ENCODE data around the gene LRP1-AS.

The LRP1-AS gene

GRCh38 chr12:57160040-57160439 lies 12.6 kb upstream of the LRP1-AS start:
- DNase-seq (ENCODE audit: low read depth), result no peak

GRCh38 chr12:57159311-57159710 lies 11.9 kb upstream of the LRP1-AS start:
- no peak for DNase-seq (ENCODE audit: low read depth)

- no peak for DNase-seq (ENCODE audit: low read depth)
Measured at GRCh38 chr12:57158665-57159064, 11.2 kb upstream of the LRP1-AS start.

- no peak for DNase-seq (ENCODE audit: low read depth)
Measured at GRCh38 chr12:57158186-57158585, 10.8 kb upstream of the LRP1-AS start.

GRCh38 chr12:57157588-57158173 lies 10.3 kb upstream of the LRP1-AS start:
- DNase-seq (ENCODE audit: low read depth), result no peak

GRCh38 chr12:57156701-57157403 lies 9.4 kb upstream of the LRP1-AS start:
- DNase-seq (ENCODE audit: low read depth), result no peak

- DNase-seq (ENCODE audit: low read depth), result no peak
Measured at GRCh38 chr12:57154804-57155434, 7.5 kb upstream of the LRP1-AS start.

- DNase-seq (ENCODE audit: low read depth), result no peak
Measured at GRCh38 chr12:57154076-57154475, 6.7 kb upstream of the LRP1-AS start.

GRCh38 chr12:57153415-57153997 lies 6.1 kb upstream of the LRP1-AS start:
- no peak for DNase-seq (ENCODE audit: low read depth)

- no peak for DNase-seq (ENCODE audit: low read depth)
Measured at GRCh38 chr12:57152639-57153038, 5.2 kb upstream of the LRP1-AS start.

- DNase-seq (ENCODE audit: low read depth), result no peak
Measured at GRCh38 chr12:57151741-57152630, 4.6 kb upstream of the LRP1-AS start.

- DNase-seq (ENCODE audit: low read depth), result no peak
Measured at GRCh38 chr12:57150400-57151000, 3.1 kb upstream of the LRP1-AS start.

GRCh38 chr12:57149245-57149900 lies 2.0 kb upstream of the LRP1-AS start:
- no peak for DNase-seq (ENCODE audit: low read depth)

GRCh38 chr12:57148469-57149244 lies 1.2 kb upstream of the LRP1-AS start:
- no peak for DNase-seq (ENCODE audit: low read depth)

- no peak for DNase-seq (ENCODE audit: low read depth)
Measured at GRCh38 chr12:57146092-57146491, 1.3 kb downstream of the LRP1-AS start.

- no peak for DNase-seq (ENCODE audit: low read depth)
Measured at GRCh38 chr12:57145460-57146059, 1.9 kb downstream of the LRP1-AS start.

GRCh38 chr12:57143454-57143853 lies 4.0 kb downstream of the LRP1-AS start:
- no peak for DNase-seq (ENCODE audit: low read depth)

GRCh38 chr12:57142727-57143126 lies 4.7 kb downstream of the LRP1-AS start:
- no peak for DNase-seq (ENCODE audit: low read depth)

- no peak for DNase-seq (ENCODE audit: low read depth)
Measured at GRCh38 chr12:57142121-57142520, 5.3 kb downstream of the LRP1-AS start.

- DNase-seq (ENCODE audit: low read depth), result no peak
Measured at GRCh38 chr12:57141249-57141648, 6.2 kb downstream of the LRP1-AS start.

All from activated T-helper 1 cell treated with Interleukin-2 at 50 U/mL for 16 hours (primary cell).